Tibial nerve (tissue), 4 donors: ENCODE data around the gene MIOS. TPM values are rescaled to one million over a fixed set of nuclear protein-coding genes. Genes with fewer than 3 reads are reported as not detected.

Experiments used
- DNase-seq, 2 donors: peaks; one replicate each; pipeline ENCODE4 v3.0.0-alpha.2; 2019; ENCODE audit warnings: low spot score in 2 of 2
- H3K27ac ChIP-seq, 4 donors: fragments of 200-600 bp; sonication (generic) in 3 of 4; one replicate each; pipeline ENCODE4 v1.5.1; 2017 to 2019; ENCODE audit warnings: mild to moderate bottlenecking in 1 of 4
- H3K27me3 ChIP-seq, 2 donors: fragments of 200-600 bp; sonication (generic) in 1 of 2; one replicate each; pipeline versions ENCODE4 v1.5.1 to v1.6.0; 2017 to 2019
- H3K36me3 ChIP-seq, 3 donors: fragments of 200-600 bp; sonication (generic); one replicate each; pipeline ENCODE4 v1.5.1; 2018 to 2019
- H3K4me1 ChIP-seq, 4 donors: fragments of 200-600 bp; sonication (generic) in 3 of 4; one replicate each; pipeline ENCODE4 v1.5.1; 2017 to 2019
- H3K4me3 ChIP-seq, 4 donors: fragments of 200-600 bp; sonication (generic) in 3 of 4; one replicate each; pipeline ENCODE4 v1.5.1; 2017 to 2019; ENCODE audit warnings: mild to moderate bottlenecking in 1 of 4, moderate library complexity in 1 of 4
- H3K9me3 ChIP-seq, 4 donors: fragments of 200-600 bp; sonication (generic) in 3 of 4; one replicate each; pipeline ENCODE4 v1.5.1; 2017 to 2019
- EP300 ChIP-seq, 2 donors: sonication (generic); formaldehyde crosslinking; IDR thresholded peaks; one replicate each; pipeline ENCODE4 v1.6.1; 2017; ENCODE audit warnings: antibody characterized with exemption in 2 of 2, mild to moderate bottlenecking in 1 of 2
- POLR2A ChIP-seq, 2 donors: fragments of 450-650 bp; IDR thresholded peaks; one replicate each; pipeline ENCODE4 v1.6.1; 2017; ENCODE audit warnings: antibody characterized with exemption in 2 of 2, mild to moderate bottlenecking in 2 of 2, moderate library complexity in 2 of 2
- WGBS, 2 donors: methylation state at CpG; one replicate each; pipeline ENCODE4 v1.1.5; 2018; 5-methylcytosine and 5-hydroxymethylcytosine counted together
- total RNA-seq, 4 donors: library from RNA; depleted of rRNA; stranded (reverse); fragments of >200 nt; gene quantifications; one replicate each; pipeline ENCODE4 v1.1.0, GENCODE V29; 2016
- TF ChIP-seq, protein P1 (sequence below), 5 experiments: fragments of 200-600 bp in 3 of 5; fragments of 450-650 bp in 2 of 5; sonication (generic) in 3 of 5; IDR thresholded peaks; one replicate each; pipeline ENCODE4 v1.5.1; 2016 to 2019; ENCODE audit warnings: antibody characterized with exemption in 5 of 5, mild to moderate bottlenecking in 3 of 5, moderate library complexity in 2 of 5

Gene MIOS
- 10 to 100 TPM; 35.9 to 80.4 (median 61.9) TPM for total RNA-seq

DNA sequence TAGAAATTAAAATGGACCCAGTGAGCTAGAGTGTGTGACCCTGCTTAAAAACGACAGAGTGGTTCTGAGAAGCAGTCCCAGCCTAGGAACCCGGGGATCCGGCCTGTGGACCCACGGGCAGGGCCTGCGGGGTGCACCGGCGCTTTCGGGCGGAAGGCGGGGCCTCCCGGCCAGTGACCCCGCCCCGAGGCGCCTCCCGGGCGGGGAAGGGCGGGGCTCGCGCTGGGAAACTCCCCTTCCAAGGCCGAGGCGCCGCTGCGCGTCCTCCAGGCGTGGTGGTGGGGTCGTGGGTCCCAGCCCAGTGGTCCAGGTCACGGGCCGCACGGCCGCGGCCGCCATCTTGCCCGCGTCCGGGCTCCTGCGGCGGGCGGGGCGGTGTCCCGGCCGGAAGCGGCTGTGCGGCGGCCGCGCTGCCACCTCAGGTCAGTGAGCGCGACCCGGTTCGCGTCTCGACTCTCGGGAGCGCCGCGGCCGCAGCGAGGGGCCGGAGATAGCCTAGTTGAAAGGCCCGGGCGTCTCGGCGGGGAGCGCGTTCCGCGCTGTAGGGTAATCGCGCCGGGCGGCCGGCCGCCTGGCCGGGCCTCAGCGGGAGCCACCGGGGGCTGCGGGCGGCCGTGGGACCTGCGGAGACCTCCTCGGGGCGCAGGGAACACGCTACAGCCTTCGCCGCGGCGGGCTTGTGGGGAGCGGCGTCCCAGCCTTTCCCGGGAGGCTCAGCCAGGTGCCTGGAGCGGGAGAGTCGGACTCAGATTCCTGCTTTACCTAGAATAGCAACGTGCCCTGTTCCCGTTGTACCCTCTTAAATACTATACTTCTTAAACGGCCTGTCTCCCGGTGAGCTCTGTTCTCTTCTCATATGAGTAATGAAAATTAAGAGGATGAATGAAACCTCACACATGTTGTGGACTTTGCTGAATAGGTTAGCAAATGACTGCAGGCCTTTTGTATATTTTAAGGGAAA, at the start of gene MIOS:
Gene MIOS, plus strand, starts transcription at position 234 of the 961 bp plus-strand sequence. CDS start 5,592 bp downstream, outside the sequence.
- Histone ChIP-seq H3K4me3 (peak within 1 kb of the TSS; percentile 68 to 89 (median 80)), H3K4me1 (peaks cover 7 to 37% (median 14%) of the 10 kb centered on the region in 4 donors), H3K27ac (peak within 1 kb of the TSS; percentile 81 to 97 (median 94)), H3K9me3 (no peaks in the 10 kb centered on the region), H3K36me3 (no peaks in the 10 kb centered on the region), H3K27me3 (no peaks in the 10 kb centered on the region)
- TF ChIP-seq, protein P1, sequence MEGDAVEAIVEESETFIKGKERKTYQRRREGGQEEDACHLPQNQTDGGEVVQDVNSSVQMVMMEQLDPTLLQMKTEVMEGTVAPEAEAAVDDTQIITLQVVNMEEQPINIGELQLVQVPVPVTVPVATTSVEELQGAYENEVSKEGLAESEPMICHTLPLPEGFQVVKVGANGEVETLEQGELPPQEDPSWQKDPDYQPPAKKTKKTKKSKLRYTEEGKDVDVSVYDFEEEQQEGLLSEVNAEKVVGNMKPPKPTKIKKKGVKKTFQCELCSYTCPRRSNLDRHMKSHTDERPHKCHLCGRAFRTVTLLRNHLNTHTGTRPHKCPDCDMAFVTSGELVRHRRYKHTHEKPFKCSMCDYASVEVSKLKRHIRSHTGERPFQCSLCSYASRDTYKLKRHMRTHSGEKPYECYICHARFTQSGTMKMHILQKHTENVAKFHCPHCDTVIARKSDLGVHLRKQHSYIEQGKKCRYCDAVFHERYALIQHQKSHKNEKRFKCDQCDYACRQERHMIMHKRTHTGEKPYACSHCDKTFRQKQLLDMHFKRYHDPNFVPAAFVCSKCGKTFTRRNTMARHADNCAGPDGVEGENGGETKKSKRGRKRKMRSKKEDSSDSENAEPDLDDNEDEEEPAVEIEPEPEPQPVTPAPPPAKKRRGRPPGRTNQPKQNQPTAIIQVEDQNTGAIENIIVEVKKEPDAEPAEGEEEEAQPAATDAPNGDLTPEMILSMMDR (IDR thresholded peaks at IDR 0.05) = no peak
- TF ChIP-seq EP300 (IDR thresholded peaks at IDR 0.05) = peak in 1 of 2 donors; percentile 43
- TF ChIP-seq POLR2A (IDR thresholded peaks at IDR 0.05) = peak; percentile 18 to 58
- DNase-seq = peak; percentile 52 to 59
- WGBS, 2 donors = 0 to 1% methylated on average over 42 to 66 of the region's 96 CpGs

DNA sequence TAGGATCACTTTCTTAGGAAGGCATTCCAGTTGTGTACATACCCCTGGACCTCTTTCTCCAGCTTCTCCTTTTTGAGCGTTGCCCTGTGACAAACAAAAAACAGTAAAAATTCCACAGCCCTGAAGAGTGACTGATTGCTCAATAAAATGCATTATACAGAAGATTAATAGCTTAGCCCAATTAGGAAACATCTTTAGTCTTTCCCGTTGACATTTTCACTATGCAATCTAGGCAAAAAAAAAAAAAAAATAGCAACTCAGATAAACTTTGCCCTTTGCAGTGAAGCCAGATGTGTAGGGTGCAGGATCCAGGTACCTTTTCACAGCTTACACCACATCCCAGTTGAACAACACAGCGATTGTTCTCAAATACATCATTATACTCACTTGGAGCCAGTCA, 48.9 kb upstream of the MIOS start:
- H3K27ac ChIP-seq = peak overlapping the region in 3 of 4 donors; percentile 16 to 62 (median 60)
- no peak for DNase-seq
- no peaks in the 10 kb centered on the region for H3K36me3 ChIP-seq
- no peak for TF ChIP-seq EP300 (IDR thresholded peaks at IDR 0.05)
- no peak for TF ChIP-seq POLR2A (IDR thresholded peaks at IDR 0.05)
- TF ChIP-seq, protein P1 (IDR thresholded peaks at IDR 0.05) = no peak
- peaks cover 3 to 34% (median 10%) of the 10 kb centered on the region in 4 donors for H3K4me1 ChIP-seq
- WGBS, 2 donors = 19 to 20% methylated on average over 3 of the region's 3 CpGs
- H3K27me3 ChIP-seq = no peaks in the 10 kb centered on the region
- H3K9me3 ChIP-seq = no peaks in the 10 kb centered on the region
- no peak overlapping the region for H3K4me3 ChIP-seq

DNA sequence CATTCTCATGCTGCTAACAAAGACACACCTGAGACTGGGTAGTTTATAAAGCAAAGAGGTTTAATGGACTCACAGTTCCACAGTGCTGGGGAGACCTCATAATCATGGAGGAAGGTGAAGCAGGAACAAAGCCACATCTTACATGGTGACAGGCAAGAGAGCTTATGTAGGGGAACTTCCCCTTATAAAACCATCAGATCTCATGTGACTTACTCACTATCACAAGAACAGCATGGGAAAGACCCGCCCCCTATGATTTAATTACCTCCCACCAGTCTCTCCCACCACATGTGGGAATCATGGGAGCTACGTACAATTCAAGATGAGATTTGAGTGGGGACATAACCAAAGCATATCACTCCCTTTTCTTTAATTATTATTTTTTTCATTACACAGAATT, 47.6 kb upstream of the MIOS start:
- no peaks in the 10 kb centered on the region for H3K27me3 ChIP-seq
- no peaks in the 10 kb centered on the region for H3K9me3 ChIP-seq
- WGBS, 2 donors = 66% methylated on average over 2 of the region's 2 CpGs
- H3K36me3 ChIP-seq = no peaks in the 10 kb centered on the region
- no peak for TF ChIP-seq POLR2A (IDR thresholded peaks at IDR 0.05)
- TF ChIP-seq EP300 (IDR thresholded peaks at IDR 0.05) = no peak
- TF ChIP-seq, protein P1 (IDR thresholded peaks at IDR 0.05) = no peak
- peak overlapping the region in 1 of 4 donors; percentile 62 for H3K27ac ChIP-seq
- H3K4me1 ChIP-seq = peaks cover 0 to 33% (median 7%) of the 10 kb centered on the region in 4 donors
- DNase-seq = no peak
- H3K4me3 ChIP-seq = no peak overlapping the region

DNA sequence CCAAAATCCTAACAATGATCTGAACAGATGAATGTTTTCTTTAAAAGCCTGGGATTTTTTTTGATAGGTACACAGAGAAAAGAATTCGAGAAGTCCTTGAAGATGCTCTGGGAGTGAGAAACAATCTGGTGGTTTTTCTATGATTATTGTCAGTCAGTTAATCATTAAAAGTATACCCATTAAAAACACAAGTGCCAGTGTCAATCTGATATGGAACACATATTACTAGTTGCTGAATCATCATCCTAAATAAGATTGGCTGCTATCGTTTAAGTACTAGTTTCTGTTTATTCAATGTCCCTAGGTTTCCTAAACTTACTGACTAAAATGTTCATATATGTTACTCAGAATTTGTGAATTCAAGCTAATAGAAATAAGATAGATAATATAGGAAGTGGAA, 47.2 kb upstream of the MIOS start:
- Histone ChIP-seq H3K27ac (peak overlapping the region in 1 of 4 donors; percentile 62), H3K36me3 (no peaks in the 10 kb centered on the region), H3K27me3 (no peaks in the 10 kb centered on the region), H3K9me3 (no peaks in the 10 kb centered on the region), H3K4me3 (no peak overlapping the region), H3K4me1 (peaks cover 0 to 38% (median 7%) of the 10 kb centered on the region in 4 donors)
- WGBS, 2 donors = 73 to 79% methylated on average over 2 of the region's 2 CpGs
- DNase-seq = no peak
- TF ChIP-seq, protein P1 (IDR thresholded peaks at IDR 0.05) = no peak
- no peak for TF ChIP-seq EP300 (IDR thresholded peaks at IDR 0.05)

DNA sequence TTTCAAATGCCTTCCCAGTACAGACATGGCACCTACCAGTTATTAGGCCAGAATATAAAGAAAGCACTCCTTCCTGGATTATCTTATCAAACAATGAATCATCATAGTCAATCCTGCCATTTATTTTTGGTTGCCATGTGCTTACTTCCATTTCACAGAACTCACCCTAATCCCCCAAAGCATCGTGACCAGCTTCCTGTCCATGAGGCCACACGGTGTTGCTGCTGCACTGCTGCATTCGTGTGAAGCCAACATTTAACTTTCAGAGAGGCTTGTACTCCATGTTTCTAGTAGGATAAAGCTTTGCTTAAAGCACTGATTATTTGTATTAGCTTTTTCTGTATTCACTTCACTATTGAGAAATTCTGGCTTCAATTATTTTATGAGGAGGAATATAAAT, 45.4 kb upstream of the MIOS start:
- peaks cover 0 to 33% (median 5%) of the 10 kb centered on the region in 4 donors for H3K4me1 ChIP-seq
- no peak for TF ChIP-seq EP300 (IDR thresholded peaks at IDR 0.05)
- TF ChIP-seq, protein P1 (IDR thresholded peaks at IDR 0.05) = no peak
- TF ChIP-seq POLR2A (IDR thresholded peaks at IDR 0.05) = no peak
- no peaks in the 10 kb centered on the region for H3K27me3 ChIP-seq
- no peak overlapping the region for H3K4me3 ChIP-seq
- WGBS, 2 donors = 55 to 59% methylated on average over 3 of the region's 3 CpGs
- peak overlapping the region in 1 of 4 donors; percentile 57 for H3K27ac ChIP-seq
- no peak for DNase-seq
- no peaks in the 10 kb centered on the region for H3K9me3 ChIP-seq
- H3K36me3 ChIP-seq = no peaks in the 10 kb centered on the region
